Measurements from ENCODE around the gene CAPG.
"Not testable (repeated sequence)": the region's sequence is repeated elsewhere in the genome, so short reads cannot be mapped to it uniquely, and the experiment has no call there.

The CAPG gene

DNA sequence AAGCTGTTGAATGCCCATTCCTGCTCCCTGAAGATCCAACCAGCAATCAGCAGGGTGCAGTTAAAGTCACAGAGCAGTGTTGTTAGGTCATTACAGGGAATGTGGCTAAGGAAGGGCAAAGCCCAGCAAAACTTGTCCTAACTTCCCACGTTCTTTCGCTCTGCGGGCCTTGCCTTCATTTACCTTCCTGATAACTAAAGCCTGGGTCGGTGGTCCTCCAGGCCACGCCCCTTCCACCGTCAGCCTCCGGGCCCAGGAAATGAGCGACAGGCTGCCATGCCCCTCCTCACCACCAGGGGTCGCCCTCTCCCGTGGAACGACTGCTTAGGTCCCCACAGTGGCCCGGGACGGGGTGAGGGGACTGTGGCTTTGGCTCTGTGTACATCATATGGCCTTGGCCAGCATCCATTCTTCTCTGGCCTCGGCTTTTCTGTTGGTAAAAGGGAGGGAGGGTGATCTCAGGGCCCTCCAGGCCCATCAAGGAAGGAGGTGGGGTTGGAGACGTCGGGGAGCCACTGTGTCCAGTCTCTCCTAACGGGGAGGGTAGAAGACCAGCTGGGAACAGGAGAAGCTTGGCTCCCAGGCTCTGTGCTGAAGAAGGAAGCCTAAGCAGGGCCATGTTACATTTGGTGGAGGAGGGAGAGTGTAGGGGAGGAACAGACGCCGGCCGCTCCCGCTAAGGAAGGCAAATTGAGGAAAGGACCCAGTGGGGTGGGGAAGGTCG lies 10.5 kb upstream of the CAPG start:
- peak; percentile 84 for DNase-seq

DNA sequence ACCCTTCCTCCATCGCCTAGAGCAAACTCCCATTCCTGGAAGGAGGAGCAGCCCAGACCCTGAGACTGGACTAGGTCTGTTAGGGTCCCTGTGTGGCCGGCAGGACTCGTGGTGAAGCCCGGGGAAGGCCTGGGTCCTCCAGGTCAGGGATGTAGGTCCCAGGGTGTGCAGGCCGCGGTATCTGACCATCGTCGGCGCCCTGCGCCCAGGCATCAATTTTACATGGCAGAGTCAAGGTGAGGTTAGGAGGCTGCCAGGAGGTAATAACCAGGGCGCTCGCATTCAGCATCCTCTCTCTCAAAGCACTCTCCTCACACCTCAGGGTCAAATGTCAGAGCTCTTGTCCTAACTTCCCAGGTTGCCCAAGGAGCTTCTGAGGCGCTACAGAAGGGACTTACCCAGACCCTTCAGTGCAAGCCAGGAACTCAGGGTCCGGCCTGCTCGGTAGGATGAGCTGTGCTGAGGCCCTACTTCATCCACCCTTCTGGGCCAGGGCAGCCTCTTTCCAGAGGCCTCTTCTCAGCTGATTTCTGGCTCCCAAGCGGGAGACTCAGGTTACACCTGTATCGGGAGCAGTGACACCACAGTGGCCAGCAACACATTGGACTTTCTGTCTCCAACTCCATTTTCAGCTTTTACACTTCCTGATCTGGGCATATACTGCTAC lies 9.0 kb upstream of the CAPG start:
- no peak for DNase-seq

DNA sequence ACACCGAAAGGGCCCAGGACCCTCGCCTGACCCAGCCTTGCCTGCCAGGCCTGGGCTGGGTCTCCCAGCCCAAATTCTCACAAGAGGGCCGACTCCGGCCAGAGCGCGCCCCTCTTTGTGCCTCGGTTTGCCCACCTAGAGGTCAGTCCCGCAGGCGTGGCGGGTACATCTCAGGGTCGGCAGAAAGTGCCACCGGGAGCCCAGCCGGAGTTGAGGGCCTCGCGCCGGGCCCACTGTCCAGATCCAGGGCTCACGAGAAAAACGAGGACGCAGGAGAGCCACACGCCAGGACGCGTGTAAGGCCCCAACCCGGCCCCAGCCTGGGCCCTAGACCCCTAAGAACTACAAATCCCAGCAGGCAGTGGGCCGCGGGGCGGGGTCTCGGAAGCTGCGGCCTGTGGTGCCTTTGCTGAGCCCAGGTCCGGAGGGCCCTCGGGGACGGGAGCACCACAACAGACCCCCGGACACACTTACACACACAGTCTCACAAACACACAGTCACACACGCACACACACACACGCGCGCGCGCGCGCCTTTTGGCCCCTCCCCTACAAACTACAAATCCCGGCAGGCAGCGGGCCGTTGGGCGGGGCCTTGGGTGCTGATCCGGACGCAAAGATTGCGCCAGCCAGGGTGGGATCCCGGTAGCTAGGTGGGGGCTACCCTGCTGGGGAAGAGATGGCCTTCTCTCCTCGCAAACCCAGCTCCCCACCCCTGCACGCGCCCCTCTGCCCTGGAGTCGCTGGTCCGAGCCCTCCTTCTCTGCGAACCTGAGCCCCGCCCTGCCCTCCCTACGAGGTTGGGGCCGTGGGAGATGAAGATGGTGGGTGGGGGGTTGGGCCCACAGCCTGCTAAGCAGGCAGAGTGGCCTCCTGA lies 8.2 kb upstream of the CAPG start, which contains the start of gene SH2D6:
TSS of gene SH2D6 (plus strand) at position 583 of the 877 bp plus-strand sequence. CDS start 10,752 bp downstream, outside the sequence.
- peak; percentile 84 for DNase-seq

DNA sequence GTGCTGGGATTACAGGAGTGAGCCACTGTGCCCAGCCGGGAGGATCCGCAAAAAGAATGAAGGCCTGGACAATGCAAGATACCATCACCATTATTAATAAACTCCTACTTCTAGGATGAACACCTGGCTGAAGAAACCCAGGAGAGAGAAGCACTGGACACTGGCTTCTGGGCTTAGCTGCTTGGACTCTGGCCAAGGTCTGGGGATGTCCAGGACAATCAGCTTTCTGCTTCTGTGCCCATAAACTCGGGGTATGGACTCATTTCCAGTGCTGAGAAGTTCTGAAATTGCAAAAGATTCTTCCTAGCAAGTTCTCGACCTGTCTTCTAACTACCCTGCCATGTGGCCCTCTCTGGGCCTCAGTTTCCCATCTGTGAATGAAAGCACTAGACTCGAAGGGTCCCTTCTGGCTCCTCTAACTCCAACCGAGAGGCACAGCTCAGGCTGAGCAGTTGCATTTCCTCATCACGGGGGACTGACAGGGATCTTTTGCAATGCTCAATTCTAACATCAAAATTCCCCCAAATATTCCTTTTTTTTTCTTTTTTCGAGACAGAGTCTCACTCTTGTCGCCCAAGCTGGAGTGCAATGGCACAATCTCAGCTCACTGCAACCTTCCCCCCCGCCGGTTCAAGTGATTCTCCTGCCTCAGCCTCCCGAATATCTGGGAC lies 5.9 kb upstream of the CAPG start:
- DNase-seq, result no peak

DNA sequence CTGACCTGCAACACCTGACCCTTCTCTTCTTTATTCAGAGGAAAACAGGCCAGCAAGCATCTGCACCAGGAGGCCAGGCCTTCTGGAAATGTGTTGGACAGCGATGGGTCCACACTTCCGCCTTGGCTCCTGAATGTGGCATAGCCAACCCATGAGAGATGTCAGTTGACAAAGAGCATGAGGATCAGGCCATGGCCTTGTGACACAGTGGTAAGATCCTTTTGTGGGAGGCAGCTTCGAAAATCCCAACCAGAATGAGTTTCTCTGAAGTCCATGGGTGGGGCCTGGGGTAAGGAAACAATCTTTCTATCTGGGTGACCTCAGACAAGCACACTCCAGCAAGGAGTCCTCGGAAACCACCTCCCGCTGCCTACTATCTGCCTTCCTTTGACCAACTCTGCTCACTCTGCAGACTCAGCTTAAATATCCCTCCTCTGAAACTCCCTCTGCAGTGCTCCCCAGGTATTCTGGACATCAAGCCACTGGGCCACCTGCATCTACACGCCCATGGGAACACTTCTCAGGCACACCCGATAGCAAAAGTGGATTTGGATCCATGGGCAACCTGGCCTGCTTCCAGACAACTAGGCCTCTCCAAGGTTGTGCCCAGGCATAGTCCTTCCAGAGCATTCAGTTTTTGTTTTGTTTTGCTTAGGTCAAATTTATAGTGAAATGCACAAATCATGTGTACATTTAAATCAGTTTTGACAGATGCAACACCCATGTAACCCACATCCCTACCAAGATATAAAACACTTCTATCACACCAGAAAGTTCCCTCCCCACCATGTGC lies 4.8 kb upstream of the CAPG start:
- no peak for DNase-seq

DNA sequence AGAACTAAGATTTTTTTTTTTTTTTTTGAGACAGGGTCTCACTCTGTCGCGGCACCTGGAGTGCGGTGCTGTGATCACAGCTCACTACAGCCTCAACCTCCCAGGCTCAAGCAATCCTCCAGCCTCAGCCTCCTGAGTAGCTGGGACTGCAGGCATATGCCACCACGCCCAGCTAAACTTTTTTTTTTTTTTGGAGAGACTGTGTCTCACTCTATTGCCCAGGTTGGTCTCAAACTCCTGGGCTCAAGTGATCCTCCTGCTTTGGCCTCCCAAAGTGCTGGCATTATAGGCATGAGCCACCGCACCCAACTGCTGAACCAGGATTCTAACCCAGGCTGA lies 4.2 kb upstream of the CAPG start:
- not testable (repeated sequence) for DNase-seq

DNA sequence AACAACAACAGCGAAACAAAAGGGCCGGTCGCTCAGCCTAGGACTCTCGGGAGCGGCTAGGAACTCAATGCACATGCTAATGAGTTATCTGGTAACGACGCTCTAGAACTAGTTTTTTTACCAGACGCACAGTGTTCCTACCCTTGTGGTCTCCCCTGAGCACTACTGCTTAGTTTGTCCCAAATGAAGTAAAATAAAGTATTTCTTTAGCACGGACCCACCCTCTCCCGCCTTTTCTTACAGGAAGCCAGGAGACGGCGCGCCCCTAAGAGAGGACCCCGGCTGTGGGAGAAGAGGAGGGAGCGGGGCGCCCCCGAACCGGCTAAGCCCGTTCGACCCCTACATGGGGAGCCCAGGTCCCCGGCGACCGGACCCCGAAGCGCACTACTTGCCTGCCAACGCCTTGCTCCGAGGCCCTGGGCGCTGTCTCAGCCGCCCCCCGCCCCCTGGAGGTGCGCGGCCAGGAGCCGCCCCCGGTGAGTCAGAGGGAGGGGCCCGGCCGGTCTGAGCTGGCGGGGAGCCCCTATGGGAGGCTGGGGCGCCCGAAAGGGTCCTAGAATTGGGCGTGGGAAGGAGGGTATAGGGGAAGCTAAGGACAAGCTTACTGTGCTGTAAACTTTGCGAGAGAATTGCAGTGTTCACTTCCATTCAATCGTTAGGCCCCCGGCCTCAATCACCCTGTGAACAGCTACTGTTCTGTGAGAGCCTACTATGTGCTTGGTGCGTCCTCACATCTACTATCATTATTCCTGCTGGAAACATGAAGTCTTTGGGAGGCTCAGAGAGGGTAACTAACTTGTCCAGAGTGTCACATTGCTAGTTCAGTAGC lies 3.6 kb upstream of the CAPG start:
- DNase-seq, result peak; percentile 45

DNA sequence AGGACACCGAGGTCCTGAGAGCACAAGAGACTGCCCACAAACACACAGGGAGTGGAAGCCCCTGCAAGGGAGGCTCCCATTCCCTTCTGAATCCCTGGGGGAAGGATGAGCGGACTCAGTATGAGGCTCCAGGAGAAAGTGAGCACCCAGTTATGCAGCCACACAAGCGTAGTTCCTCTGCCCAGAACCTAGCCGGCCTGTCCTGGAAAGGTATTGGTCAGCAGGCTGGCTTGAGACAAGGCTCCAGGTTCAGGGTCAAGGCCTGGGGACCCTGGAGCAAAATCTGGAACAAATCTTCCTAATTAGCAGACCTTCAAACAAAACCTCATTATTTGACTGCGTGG lies 1.2 kb upstream of the CAPG start:
- DNase-seq, result no peak

DNA sequence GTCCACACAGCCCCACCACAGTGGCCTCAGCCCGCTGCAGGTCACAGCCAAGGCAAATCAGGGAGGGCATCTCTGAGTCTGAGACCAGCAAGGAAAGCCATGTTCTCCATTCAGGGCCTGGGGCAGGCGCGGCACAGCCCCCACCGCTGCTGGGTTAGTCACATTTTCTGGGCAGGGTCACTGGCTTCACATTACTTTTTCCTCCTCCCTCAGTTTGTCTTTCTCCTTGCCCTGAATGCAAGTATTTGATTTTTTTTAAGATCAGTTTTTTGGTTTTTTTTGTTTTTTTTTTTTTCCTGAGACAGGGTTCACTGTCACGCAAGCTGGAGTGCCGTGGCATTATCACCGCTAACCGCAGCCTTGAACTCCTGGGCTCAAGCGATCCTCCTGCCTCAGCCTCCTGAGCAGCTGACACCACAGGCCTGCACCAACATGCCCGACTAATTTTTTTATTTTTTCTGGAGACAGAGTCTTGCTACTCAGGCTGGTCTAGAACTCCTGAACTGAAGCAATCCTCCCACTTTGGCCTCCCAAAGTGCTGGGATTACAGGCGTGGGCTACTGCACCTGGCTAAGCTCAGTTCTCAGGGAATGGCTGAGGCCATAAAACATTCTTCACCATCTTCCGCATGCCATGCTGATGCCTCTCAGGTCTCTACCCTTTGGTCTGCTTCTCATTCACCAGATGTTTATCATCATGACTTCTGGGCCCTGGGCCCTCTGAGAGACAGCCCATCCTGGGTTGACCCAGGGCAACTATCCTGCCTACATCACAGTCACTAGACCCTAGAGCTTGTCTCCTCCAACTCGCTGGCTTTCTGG lies 628 bp upstream of the CAPG start:
- DNase-seq, result no peak

DNA sequence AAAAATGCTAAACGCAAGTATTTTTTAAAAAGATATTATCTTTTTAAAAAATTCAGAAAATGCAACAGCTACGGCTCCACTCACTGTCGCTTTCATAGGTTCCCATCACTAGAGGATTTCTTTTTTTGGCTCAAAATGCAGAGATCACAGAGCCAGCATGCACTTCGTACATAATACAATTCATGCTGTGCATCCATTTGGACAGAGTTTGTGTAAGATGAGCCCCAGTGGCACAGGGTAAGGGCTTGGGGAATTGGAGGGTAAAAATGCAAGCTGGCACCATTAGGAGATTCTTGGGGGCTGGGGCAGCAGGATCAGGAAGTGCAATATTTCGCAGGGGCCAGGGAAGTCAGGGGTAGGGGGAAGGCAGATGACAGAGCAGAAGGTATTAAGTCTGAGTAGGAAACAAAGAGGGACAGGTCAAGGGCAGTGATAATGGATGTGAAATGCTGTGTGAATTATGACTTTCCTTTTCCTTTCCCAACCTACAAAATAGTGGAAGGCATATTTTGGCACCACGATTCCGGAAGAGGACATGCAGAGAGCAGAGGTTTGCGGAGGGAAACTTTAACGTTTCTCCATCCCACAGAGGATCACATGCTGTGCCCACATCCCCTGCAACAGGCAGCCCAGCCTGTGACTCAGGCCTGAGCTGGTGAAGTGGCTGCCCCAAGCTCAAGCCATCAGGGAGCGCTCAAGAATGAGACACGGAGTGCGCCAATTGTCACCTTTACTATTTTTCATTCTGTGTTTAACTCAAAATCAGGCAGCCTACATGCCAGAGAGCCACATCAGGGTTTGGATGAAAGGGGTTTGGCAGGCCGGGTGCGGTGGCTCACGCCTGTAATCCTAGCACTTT lies 4.7 kb downstream of the CAPG start:
- peak; percentile 28 for DNase-seq

DNA sequence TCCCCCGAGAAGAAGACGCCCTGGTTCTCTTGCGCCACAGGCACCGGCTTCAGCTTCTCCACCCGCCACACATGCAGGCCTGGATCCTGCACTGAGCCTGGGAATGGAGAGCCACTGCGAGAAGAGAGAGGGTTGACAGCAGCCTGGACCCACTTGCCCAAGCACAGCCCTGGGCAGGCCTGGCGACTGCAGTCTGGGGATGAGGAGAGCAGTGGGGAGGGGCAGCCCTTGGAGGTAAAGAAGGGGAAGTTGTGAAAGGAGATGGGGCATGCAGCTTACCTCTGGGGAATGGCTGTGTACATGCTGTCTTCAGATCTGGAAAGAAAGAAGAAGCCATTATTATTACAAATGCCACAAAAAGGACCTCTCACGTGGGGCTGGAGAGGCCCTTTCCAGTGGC lies 8.3 kb downstream of the CAPG start:
- DNase-seq, result no peak

DNA sequence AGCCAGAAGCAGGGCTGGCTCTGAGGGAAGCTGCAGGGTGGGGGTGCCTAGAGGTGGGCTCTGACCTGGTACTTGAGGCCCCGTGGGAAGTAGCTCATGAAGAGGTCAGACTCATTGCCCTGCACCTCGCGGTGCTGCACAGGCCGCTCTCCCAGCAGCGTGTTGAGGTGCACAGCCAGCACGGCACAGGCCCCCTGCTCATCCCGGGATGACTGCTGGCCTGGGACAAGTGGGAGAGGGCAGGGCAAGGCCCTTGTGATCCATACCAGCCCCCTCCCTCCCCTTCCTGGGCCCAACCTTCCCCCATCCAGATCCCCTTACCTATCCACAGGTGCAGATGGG lies 8.7 kb downstream of the CAPG start:
- no peak for DNase-seq

DNA sequence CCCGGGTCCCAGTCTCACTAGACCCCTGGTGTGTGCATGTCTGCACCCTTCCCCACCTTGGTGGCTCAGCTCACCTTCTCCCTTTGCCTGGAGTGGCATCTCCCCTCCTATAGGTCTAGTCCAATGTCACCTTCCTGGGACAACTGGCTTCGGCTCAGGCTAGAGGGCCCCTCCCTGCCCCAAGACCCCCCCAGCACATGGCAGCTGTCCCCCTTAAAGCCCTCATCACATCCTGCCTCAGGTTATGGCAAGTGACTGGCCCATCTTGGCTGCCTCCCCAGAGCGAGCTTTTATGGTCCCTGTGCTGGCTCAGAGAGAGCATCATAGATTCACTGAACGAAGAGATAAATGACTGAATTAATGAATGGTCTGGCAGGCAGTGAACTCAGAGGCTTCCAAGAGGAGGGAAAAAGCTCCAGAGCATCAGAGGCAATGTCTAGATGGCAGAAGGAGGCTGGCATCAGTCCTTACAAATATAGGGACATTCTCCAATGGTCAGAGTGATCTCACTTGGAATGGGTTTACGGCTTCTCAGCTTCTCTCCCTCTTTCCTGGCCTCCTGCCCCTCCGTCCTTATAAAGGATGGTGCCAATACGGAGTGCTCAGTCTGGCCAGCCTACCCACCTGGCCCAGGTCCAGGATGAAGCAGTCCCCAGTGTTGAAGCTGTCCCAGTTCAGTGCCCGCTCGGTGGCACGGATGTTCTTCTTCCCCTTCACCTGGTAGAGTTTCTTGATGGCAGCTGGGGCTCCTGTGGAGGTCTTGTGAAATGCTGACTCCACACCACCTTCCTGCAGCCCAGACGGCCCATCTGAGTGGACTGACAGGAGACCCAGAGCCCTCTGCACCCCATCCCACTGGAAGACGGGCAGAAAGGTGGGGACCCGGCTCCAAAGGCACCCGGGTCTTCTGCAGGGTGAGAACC lies 9.4 kb downstream of the CAPG start:
- no peak for DNase-seq

DNA sequence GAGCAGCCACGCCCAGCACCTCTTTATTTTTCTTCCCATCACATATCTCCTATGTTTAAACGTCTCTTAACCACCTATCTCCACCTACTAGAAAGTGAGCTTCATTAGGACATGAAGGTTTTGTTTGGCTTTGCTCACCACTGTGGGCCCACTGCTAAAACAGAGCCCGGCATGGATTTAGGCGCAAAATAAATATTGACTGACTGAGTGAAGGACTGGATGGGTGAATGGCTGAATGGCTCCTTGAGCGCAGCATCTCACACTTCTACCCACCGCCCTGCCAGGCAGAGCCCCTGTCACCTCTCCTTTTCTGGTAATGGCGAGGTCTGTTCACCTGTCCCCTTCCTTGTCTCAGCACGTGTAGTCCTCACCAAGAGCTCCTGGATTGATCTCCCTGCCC lies 10.1 kb downstream of the CAPG start:
- no peak for DNase-seq

DNA sequence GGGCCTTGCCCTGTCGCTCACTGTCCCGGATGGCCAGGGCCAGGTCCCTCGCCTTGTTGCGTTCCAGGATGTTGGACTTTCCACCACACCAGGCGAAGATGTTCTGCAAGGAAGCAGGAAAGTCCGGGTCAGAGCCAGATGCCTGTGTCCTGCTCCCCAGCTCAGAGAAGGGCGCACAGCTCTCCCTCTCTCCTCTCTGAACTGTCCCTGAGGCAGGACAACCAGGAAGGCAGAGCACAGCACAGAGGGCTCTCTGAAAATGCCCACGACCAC lies 11.0 kb downstream of the CAPG start:
- no peak for DNase-seq

DNA sequence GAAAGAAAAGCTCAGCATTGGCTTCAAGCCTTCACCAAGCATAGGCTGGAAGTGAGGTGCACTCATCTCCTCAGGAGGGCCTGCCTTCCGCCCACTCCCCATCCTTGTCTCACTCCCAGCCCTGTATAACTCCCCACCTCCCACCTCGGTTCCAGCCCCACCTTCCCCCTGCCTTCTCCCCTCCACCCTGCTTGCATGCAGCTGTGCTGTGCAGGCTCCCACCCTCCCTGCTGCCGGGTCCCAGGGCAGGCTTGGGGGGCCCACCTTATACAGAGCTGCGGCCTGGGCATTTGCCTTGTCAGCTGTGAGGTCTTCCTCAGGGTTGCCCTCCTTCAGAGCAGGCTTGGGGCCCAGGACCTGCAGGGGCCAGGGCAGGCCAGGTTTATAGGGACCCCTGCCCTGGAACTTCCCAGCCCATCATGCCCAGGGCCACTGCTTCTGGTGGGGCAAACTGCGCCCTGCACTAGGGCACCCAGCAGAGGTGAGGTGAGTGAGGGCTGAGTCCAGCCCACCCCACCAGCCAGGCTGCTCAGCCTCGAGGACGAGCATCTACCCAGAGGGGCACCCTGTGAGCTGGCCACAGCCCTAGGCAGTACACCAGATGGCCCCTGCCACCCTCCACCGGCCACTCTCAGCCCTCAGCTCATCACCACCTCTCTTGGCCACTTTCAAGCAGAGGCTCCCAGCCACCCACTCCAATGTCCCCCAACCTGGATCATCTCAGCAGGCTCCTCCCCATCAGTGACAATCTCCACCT lies 11.6 kb downstream of the CAPG start:
- DNase-seq, result no peak

DNA sequence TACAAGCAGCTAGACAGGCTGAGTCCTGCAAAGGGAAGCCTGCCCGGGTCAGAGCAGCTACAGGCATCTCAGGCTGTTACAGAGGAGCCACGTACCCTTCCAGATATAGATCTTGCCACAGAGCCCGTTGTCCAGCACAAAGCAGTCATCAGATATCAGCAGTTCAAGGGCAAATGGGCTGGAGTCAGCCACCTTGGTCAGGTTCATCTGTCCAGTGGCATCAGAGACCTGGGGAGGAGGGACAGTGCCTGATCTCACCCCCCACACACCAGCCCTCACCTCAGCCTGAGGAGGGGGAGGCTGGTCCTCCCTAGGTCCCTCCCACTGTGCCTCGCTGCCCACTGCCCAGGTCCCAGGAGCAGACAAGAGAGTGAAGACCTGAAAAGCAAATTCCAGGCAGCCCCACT lies 12.2 kb downstream of the CAPG start:
- DNase-seq, result no peak
